Peyer's patch (tissue), 4 donors: ENCODE measurements around the gene URB2. TPM values are rescaled to one million over a fixed set of nuclear protein-coding genes. Genes with fewer than 3 reads are reported as not detected.
"Not testable (repeated sequence)": the region's sequence is repeated elsewhere in the genome, so short reads cannot be mapped to it uniquely, and the experiment has no call there.

Experiments used
- DNase-seq, 3 donors: peaks; one replicate each; pipeline ENCODE4 v3.0.0-alpha.2; 2017 to 2019
- H3K27ac ChIP-seq, 4 donors: fragments of 200-600 bp; sonication (generic); one replicate each; pipeline ENCODE4 v1.5.1; 2016 to 2019
- H3K27me3 ChIP-seq, 2 donors: fragments of 200-600 bp; sonication (generic); one replicate each; pipeline ENCODE4 v1.5.1; 2019
- H3K36me3 ChIP-seq, 3 donors: fragments of 200-600 bp; sonication (generic); one replicate each; pipeline ENCODE4 v1.5.1; 2016 to 2019
- H3K4me1 ChIP-seq, 4 donors: fragments of 200-600 bp; sonication (generic); one replicate each; pipeline ENCODE4 v1.5.1; 2016 to 2019
- H3K4me3 ChIP-seq, 4 donors: fragments of 200-600 bp; sonication (generic); 1 replicate in 3 of 4; 2 replicates in 1 of 4; pipeline ENCODE4 v1.5.1; 2016 to 2019; ENCODE audit warnings: mild to moderate bottlenecking in 1 of 4
- H3K9me3 ChIP-seq, 4 donors: fragments of 200-600 bp; sonication (generic); one replicate each; pipeline ENCODE4 v1.5.1; 2016 to 2019; ENCODE audit warnings: mild to moderate bottlenecking in 1 of 4
- POLR2A ChIP-seq, 2 donors: fragments of 450-650 bp; IDR thresholded peaks; one replicate each; pipeline ENCODE4 v1.5.1; 2017; ENCODE audit warnings: antibody characterized with exemption in 2 of 2, mild to moderate bottlenecking in 2 of 2, moderate library complexity in 2 of 2
- total RNA-seq, 4 donors: library from RNA; depleted of rRNA; stranded (reverse); fragments of >200 nt; gene quantifications; one replicate each; pipeline ENCODE4 v1.1.0, GENCODE V29; 2016
- TF ChIP-seq, protein P1 (sequence below), 6 experiments: fragments of 450-650 bp in 4 of 6; fragments of 200-600 bp in 2 of 6; sonication (generic) in 1 of 6; IDR thresholded peaks; one replicate each; pipeline ENCODE4 v1.5.1; 2017 to 2019; ENCODE audit warnings: antibody characterized with exemption in 6 of 6, mild to moderate bottlenecking in 3 of 6, moderate library complexity in 1 of 6

Gene URB2
- total RNA-seq, 4 donors from 2014 or later, result 3.7 to 10.7 (median 8.3) TPM

GRCh38 chr1:229594227-229595008, 31.6 kb upstream of the URB2 start:
- H3K27me3 ChIP-seq, result no peaks in the 10 kb centered on the region
- H3K4me1 ChIP-seq, result no peaks in the 10 kb centered on the region
- H3K27ac ChIP-seq, result no peak overlapping the region
- DNase-seq, result no peak
- no peak for TF ChIP-seq POLR2A (IDR thresholded peaks at IDR 0.05)
- TF ChIP-seq, protein P1, sequence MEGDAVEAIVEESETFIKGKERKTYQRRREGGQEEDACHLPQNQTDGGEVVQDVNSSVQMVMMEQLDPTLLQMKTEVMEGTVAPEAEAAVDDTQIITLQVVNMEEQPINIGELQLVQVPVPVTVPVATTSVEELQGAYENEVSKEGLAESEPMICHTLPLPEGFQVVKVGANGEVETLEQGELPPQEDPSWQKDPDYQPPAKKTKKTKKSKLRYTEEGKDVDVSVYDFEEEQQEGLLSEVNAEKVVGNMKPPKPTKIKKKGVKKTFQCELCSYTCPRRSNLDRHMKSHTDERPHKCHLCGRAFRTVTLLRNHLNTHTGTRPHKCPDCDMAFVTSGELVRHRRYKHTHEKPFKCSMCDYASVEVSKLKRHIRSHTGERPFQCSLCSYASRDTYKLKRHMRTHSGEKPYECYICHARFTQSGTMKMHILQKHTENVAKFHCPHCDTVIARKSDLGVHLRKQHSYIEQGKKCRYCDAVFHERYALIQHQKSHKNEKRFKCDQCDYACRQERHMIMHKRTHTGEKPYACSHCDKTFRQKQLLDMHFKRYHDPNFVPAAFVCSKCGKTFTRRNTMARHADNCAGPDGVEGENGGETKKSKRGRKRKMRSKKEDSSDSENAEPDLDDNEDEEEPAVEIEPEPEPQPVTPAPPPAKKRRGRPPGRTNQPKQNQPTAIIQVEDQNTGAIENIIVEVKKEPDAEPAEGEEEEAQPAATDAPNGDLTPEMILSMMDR (IDR thresholded peaks at IDR 0.05), result no peak
- no peaks in the 10 kb centered on the region for H3K9me3 ChIP-seq
- H3K36me3 ChIP-seq, result peaks cover 0 to 25% (median 0%) of the 10 kb centered on the region in 3 donors
- H3K4me3 ChIP-seq, result no peak overlapping the region

- Histone ChIP-seq H3K36me3 (peaks cover 0 to 25% (median 0%) of the 10 kb centered on the region in 3 donors), H3K27ac (peak overlapping the region in 1 of 4 donors; percentile 73)
- H3K27me3 ChIP-seq, H3K9me3 ChIP-seq, H3K4me3 ChIP-seq, H3K4me1 ChIP-seq, DNase-seq: not testable (repeated sequence)
These were observed 30.2 kb upstream of the URB2 start for GRCh38 chr1:229595876-229596275.

DNA sequence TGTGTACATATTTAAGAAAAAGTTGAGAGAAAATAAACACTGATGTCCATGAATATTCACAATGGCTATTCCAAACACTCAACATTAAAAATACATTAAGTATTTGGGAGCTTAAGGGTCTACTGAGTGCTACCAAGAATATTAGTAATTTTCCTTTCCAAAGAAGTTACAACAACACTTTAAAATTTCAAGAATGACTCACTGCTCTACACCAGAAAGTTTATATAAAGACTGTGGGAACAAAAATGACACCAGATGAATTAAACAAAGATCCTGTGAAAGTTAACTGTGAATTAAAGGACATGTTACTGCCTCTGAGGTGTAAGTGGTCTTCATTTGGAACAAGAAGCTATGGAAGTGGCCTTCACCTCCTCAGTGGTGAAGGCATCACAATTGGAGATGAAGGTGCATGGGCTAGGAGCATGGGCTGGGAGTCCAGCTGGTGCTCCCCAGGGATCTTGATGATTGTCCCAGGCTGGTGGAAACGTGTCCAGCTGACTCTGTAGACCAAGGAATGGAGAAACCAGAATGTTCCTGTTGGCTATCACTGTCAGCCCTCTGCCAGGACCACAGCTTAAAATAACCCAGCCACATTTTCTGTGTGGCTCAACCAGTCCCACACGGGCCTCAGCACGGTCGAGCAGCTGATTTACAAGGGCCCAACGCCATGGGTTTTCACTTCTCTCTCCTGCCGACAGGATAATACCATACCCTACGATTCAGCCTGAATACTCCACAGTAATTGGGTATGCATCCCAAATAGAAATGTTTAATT, 28.9 kb upstream of the URB2 start:
- Histone ChIP-seq H3K27me3 (no peaks in the 10 kb centered on the region), H3K4me1 (no peaks in the 10 kb centered on the region), H3K27ac (peak overlapping the region in 3 of 4 donors; percentile 25 to 74 (median 73)), H3K9me3 (no peaks in the 10 kb centered on the region), H3K4me3 (no peak overlapping the region), H3K36me3 (peaks cover 0 to 37% (median 0%) of the 10 kb centered on the region in 3 donors)
- DNase-seq, result no peak
- TF ChIP-seq, protein P1 (IDR thresholded peaks at IDR 0.05), result no peak
- no peak for TF ChIP-seq POLR2A (IDR thresholded peaks at IDR 0.05)

- H3K27ac ChIP-seq, result peak overlapping the region in 3 of 4 donors; percentile 3 to 74 (median 73)
- H3K4me1 ChIP-seq, result no peaks in the 10 kb centered on the region
- H3K4me3 ChIP-seq, result no peak overlapping the region
- DNase-seq, result no peak
- TF ChIP-seq, protein P1 (IDR thresholded peaks at IDR 0.05), result no peak
- no peak for TF ChIP-seq POLR2A (IDR thresholded peaks at IDR 0.05)
- H3K9me3 ChIP-seq, result no peaks in the 10 kb centered on the region
- peaks cover 0 to 37% (median 0%) of the 10 kb centered on the region in 3 donors for H3K36me3 ChIP-seq
- H3K27me3 ChIP-seq, result no peaks in the 10 kb centered on the region
These were observed 28.2 kb upstream of the URB2 start for GRCh38 chr1:229597877-229598276.

GRCh38 chr1:229599218-229599954, 26.7 kb upstream of the URB2 start:
- no peak for DNase-seq
- H3K4me1 ChIP-seq, result no peaks in the 10 kb centered on the region
- peaks cover 0 to 37% (median 0%) of the 10 kb centered on the region in 3 donors for H3K36me3 ChIP-seq
- no peaks in the 10 kb centered on the region for H3K9me3 ChIP-seq
- H3K4me3 ChIP-seq, result no peak overlapping the region
- no peak overlapping the region for H3K27ac ChIP-seq
- no peaks in the 10 kb centered on the region for H3K27me3 ChIP-seq
- TF ChIP-seq POLR2A (IDR thresholded peaks at IDR 0.05), result no peak
- TF ChIP-seq, protein P1 (IDR thresholded peaks at IDR 0.05), result no peak
